ENCODE results near the gene MARCKS. TPM values are rescaled to one million over a fixed set of nuclear protein-coding genes. Genes with fewer than 3 reads are reported as not detected.

The MARCKS gene
- total and polyA plus RNA-seq, 2 of the 13 experiments (the other 11 are each of a cell fraction or from before 2014, with no cell fraction given): 30.5 to 39.5 TPM

DNA sequence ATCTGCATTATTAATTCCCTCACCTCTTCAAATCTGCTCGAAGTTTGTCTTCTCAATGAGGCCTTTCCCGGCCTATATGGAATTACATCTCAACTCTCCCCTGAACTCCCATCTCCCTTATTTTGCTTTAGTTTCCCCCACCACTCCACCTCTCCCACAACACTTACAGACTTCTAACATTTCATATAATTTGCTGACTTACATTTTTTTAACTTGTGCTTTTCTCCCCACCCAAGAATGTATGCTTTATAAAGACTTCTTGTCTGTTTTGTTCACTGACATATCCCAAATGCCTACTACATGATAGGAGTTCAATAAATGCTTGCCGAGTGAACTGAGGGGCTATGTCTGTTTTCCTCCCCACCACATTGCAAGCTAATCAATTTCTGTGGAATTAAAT lies 3.9 kb upstream of the MARCKS start:
- WGBS (ENCODE audit: low lambda C conversion rate): 44% methylated on average over 3 of the region's 3 CpGs
- CTCF ChIA-PET (ENCODE audit: low intra/inter-chr PET ratio, low total read pairs): no interaction called here

GRCh38 chr6:113854531-113855499 lies 2.3 kb upstream of the MARCKS start:
- peaks cover 18% of the 10 kb centered on the region for H3K4me1 ChIP-seq (ENCODE audit: insufficient read depth, low read length)
- peak overlapping the region; percentile 98 for H3K27ac ChIP-seq (ENCODE audit: extremely low read length, insufficient read depth, low read length)
- in situ Hi-C loops (cut with HindIII; ENCODE audit: extremely low pct_ligation_motif_present, low pct_unique_long_range_greater_than_20kb): loop anchor here (5.0 to 10.0 kb wide), 4 partner anchors 160 to 548 kb away; no protein-coding TSS in a partner anchor
- H3K79me2 ChIP-seq (ENCODE audit: insufficient read depth, low read length): peaks cover 23% of the 10 kb centered on the region
- WGBS (ENCODE audit: low lambda C conversion rate): 2% methylated on average over 56 of the region's 56 CpGs
- CTCF ChIA-PET (ENCODE audit: low intra/inter-chr PET ratio, low total read pairs): no interaction called here
- intact Hi-C loops (cut with micrococcal nuclease; ENCODE audit: unreplicated experiment): loop anchor here (1.0 to 10.0 kb wide), 4 partner anchors 160 to 441 kb away; no protein-coding TSS in a partner anchor
- peak; percentile 44 for DNase-seq (ENCODE audit: low spot score)
- peak overlapping the region; percentile 99 for H3K4me2 ChIP-seq (ENCODE audit: low read depth, low read length)
- peaks cover 6% of the 10 kb centered on the region; the same call in 1 of the 2 replicates for H4K20me1 ChIP-seq (ENCODE audit: insufficient read depth, low read length)
- H3K9ac ChIP-seq (ENCODE audit: insufficient read depth, low read depth, low read length): peak overlapping the region; percentile 100
- no peaks in the 10 kb centered on the region for H3K9me3 ChIP-seq (ENCODE audit: low read length)
- peak overlapping the region; percentile 46 for H2AFZ ChIP-seq (ENCODE audit: low read length)
- BruUV-seq (replicated peaks): no TSS peak
- POLR2A ChIA-PET: interaction anchor here (0.6 to 2.2 kb wide), 7 partner anchors 18 to 503 kb away, joined by 3 to 27 read pairs (median 4); no protein-coding TSS in a partner anchor
- peaks cover 0 to 22% of the 10 kb centered on the region in 2 experiments; a peak in 4 of 5 replicates for H3K27me3 ChIP-seq (ENCODE audit: control insufficient read depth in 1 of 2, insufficient read depth in 2 of 2, low read length in 2 of 2)
- peak; percentile 5 for ATAC-seq
- no peak for FAIRE-seq
- H3K4me3 ChIP-seq (replicated peaks in 1 of 3; ENCODE audit: insufficient read depth in 1 of 3, low read depth in 2 of 3, low read length in 3 of 3): peak overlapping the region; percentile 56 to 100 (median 97)
- no peaks in the 10 kb centered on the region for H3K36me3 ChIP-seq (replicated peaks in 1 of 2; ENCODE audit: control insufficient read depth in 1 of 2, insufficient read depth in 2 of 2, low read length in 2 of 2)
- TF ChIP-seq, protein P1, sequence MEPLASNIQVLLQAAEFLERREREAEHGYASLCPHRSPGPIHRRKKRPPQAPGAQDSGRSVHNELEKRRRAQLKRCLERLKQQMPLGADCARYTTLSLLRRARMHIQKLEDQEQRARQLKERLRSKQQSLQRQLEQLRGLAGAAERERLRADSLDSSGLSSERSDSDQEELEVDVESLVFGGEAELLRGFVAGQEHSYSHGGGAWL (CRISPR knock-in tag; IDR thresholded peaks at IDR 0.05): no peak
- no peak for TF ChIP-seq BRD4 (CRISPR knock-in tag; IDR thresholded peaks at IDR 0.05)
- TF ChIP-seq SIN3B (IDR thresholded peaks at IDR 0.05; ENCODE audit: low read length): no peak
- no peak for TF ChIP-seq SATB2 (CRISPR knock-in tag; IDR thresholded peaks at IDR 0.05)
- TF ChIP-seq POLR2AphosphoS2 (IDR thresholded peaks at IDR 0.05; ENCODE audit: low read depth, low read length): no peak
- TF ChIP-seq ZNF564 (CRISPR knock-in tag; IDR thresholded peaks at IDR 0.05): no peak
- TF ChIP-seq, protein P2, sequence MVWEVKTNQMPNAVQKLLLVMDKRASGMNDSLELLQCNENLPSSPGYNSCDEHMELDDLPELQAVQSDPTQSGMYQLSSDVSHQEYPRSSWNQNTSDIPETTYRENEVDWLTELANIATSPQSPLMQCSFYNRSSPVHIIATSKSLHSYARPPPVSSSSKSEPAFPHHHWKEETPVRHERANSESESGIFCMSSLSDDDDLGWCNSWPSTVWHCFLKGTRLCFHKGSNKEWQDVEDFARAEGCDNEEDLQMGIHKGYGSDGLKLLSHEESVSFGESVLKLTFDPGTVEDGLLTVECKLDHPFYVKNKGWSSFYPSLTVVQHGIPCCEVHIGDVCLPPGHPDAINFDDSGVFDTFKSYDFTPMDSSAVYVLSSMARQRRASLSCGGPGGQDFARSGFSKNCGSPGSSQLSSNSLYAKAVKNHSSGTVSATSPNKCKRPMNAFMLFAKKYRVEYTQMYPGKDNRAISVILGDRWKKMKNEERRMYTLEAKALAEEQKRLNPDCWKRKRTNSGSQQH (CRISPR knock-in tag; IDR thresholded peaks at IDR 0.05; ENCODE audit: low read depth): no peak
- no peak for TF ChIP-seq ZNF792 (CRISPR knock-in tag; IDR thresholded peaks at IDR 0.05)
- TF ChIP-seq ZNF615 (CRISPR knock-in tag; IDR thresholded peaks at IDR 0.05; ENCODE audit: borderline replicate concordance): no peak
- no peak for TF ChIP-seq ETV5 (CRISPR knock-in tag; IDR thresholded peaks at IDR 0.05; ENCODE audit: borderline replicate concordance)

More for the DNA sequence above, 3.9 kb upstream of the MARCKS start:
- TF ChIP-seq MAFK (conservative IDR thresholded peaks at IDR 0.05 in 1 of 2, IDR thresholded peaks at IDR 0.05 in 1 of 2; ENCODE audit: low read length in 2 of 2) (peak in 1 of 2 experiments; percentile 36; a peak in 2 of 4 replicates), HOXD1 (CRISPR knock-in tag; IDR thresholded peaks at IDR 0.05) (no peak), MAFF (IDR thresholded peaks at IDR 0.05; ENCODE audit: low read depth, low read length) (peak; percentile 57; the same call in 1 of the 2 replicates), ZNF12 (CRISPR knock-in tag; IDR thresholded peaks at IDR 0.05) (no peak), PITX1 (CRISPR knock-in tag; IDR thresholded peaks at IDR 0.05) (no peak), TEAD2 (CRISPR knock-in tag; IDR thresholded peaks at IDR 0.05) (no peak)
- H4K20me1 ChIP-seq (ENCODE audit: insufficient read depth, low read length): no peaks in the 10 kb centered on the region
- BruUV-seq (replicated peaks): no TSS peak
- peaks cover 0 to 22% of the 10 kb centered on the region in 2 experiments for H3K27me3 ChIP-seq (ENCODE audit: control insufficient read depth in 1 of 2, insufficient read depth in 2 of 2, low read length in 2 of 2)
- no peak overlapping the region for H3K27ac ChIP-seq (ENCODE audit: extremely low read length, insufficient read depth, low read length)
- H3K79me2 ChIP-seq (ENCODE audit: insufficient read depth, low read length): peaks cover 11% of the 10 kb centered on the region
- no peak overlapping the region for H3K4me2 ChIP-seq (ENCODE audit: low read depth, low read length)
- H3K9ac ChIP-seq (ENCODE audit: insufficient read depth, low read depth, low read length): no peak overlapping the region
- H3K9me3 ChIP-seq (ENCODE audit: low read length): no peaks in the 10 kb centered on the region
- no peak overlapping the region for H2AFZ ChIP-seq (ENCODE audit: low read length)
- ATAC-seq (no peak), DNase-seq (ENCODE audit: low spot score) (no peak), FAIRE-seq (no peak)
- H3K4me3 ChIP-seq (replicated peaks in 1 of 3; ENCODE audit: insufficient read depth in 1 of 3, low read depth in 2 of 3, low read length in 3 of 3): no peak overlapping the region
- no peaks in the 10 kb centered on the region for H3K36me3 ChIP-seq (replicated peaks in 1 of 2; ENCODE audit: control insufficient read depth in 1 of 2, insufficient read depth in 2 of 2, low read length in 2 of 2)
- intact Hi-C loops (cut with micrococcal nuclease; ENCODE audit: unreplicated experiment) (loop anchor here (10.0 kb wide), 1 partner anchor 158 kb away; no protein-coding TSS in a partner anchor), in situ Hi-C loops (cut with HindIII; ENCODE audit: extremely low pct_ligation_motif_present, low pct_unique_long_range_greater_than_20kb) (loop anchor here (10.0 kb wide), 1 partner anchor 158 kb away; no protein-coding TSS in a partner anchor)
- POLR2A ChIA-PET: no interaction called here
- peaks cover 18% of the 10 kb centered on the region for H3K4me1 ChIP-seq (ENCODE audit: insufficient read depth, low read length)
